ENCODE data around the gene PCDHGB6.
"Not testable (repeated sequence)": the region's sequence is repeated elsewhere in the genome, so short reads cannot be mapped to it uniquely, and the experiment has no call there.

Gene PCDHGB6

DNA sequence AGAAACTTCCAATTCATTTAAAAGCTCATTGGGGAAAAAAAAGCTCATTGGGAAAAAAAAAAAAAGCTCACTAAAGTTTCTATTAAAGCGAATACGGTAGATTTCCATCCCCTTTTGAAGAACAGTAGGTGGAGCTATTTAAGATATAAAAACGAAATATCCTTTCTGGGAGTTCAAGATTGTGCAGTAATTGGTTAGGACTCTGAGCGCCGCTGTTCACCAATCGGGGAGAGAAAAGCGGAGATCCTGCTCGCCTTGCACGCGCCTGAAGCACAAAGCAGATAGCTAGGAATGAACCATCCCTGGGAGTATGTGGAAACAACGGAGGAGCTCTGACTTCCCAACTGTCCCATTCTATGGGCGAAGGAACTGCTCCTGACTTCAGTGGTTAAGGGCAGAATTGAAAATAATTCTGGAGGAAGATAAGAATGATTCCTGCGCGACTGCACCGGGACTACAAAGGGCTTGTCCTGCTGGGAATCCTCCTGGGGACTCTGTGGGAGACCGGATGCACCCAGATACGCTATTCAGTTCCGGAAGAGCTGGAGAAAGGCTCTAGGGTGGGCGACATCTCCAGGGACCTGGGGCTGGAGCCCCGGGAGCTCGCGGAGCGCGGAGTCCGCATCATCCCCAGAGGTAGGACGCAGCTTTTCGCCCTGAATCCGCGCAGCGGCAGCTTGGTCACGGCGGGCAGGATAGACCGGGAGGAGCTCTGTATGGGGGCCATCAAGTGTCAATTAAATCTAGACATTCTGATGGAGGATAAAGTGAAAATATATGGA is 22.7 kb downstream of the PCDHGB6 start, which contains the start of gene PCDHGA12:
TSS of gene PCDHGA12 (plus strand) at position 176 of the 782 bp plus-strand sequence. CDS start at position 429, 253 bp downstream.
- DNase-seq (ENCODE audit: extremely low read depth, low read depth): peak; percentile 65
- H3K4me3 ChIP-seq (replicated peaks; ENCODE audit: low read depth, low read length): peak within 1 kb of the TSS; percentile 26
- TF ChIP-seq, protein P1, sequence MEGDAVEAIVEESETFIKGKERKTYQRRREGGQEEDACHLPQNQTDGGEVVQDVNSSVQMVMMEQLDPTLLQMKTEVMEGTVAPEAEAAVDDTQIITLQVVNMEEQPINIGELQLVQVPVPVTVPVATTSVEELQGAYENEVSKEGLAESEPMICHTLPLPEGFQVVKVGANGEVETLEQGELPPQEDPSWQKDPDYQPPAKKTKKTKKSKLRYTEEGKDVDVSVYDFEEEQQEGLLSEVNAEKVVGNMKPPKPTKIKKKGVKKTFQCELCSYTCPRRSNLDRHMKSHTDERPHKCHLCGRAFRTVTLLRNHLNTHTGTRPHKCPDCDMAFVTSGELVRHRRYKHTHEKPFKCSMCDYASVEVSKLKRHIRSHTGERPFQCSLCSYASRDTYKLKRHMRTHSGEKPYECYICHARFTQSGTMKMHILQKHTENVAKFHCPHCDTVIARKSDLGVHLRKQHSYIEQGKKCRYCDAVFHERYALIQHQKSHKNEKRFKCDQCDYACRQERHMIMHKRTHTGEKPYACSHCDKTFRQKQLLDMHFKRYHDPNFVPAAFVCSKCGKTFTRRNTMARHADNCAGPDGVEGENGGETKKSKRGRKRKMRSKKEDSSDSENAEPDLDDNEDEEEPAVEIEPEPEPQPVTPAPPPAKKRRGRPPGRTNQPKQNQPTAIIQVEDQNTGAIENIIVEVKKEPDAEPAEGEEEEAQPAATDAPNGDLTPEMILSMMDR (IDR thresholded peaks at IDR 0.05; ENCODE audit: low read depth, low read length, missing control alignments): peak; percentile 49

DNA sequence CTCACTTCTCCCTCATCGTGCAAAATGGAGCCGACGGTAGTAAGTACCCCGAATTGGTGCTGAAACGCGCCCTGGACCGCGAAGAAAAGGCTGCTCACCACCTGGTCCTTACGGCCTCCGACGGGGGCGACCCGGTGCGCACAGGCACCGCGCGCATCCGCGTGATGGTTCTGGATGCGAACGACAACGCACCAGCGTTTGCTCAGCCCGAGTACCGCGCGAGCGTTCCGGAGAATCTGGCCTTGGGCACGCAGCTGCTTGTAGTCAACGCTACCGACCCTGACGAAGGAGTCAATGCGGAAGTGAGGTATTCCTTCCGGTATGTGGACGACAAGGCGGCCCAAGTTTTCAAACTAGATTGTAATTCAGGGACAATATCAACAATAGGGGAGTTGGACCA is 23.5 kb downstream of the PCDHGB6 start:
- DNase-seq (ENCODE audit: extremely low read depth, low read depth): no peak
- TF ChIP-seq, protein P1 (IDR thresholded peaks at IDR 0.05; ENCODE audit: low read depth, low read length, missing control alignments): no peak
- H3K4me3 ChIP-seq (replicated peaks; ENCODE audit: low read depth, low read length): peak overlapping the region; percentile 26

DNA sequence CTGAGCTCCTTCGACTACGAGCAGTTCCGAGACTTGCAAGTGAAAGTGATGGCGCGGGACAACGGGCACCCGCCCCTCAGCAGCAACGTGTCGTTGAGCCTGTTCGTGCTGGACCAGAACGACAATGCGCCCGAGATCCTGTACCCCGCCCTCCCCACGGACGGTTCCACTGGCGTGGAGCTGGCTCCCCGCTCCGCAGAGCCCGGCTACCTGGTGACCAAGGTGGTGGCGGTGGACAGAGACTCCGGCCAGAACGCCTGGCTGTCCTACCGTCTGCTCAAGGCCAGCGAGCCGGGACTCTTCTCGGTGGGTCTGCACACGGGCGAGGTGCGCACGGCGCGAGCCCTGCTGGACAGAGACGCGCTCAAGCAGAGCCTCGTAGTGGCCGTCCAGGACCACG is 24.5 kb downstream of the PCDHGB6 start:
- not testable (repeated sequence) for DNase-seq (ENCODE audit: extremely low read depth, low read depth); H3K4me3 ChIP-seq (replicated peaks; ENCODE audit: low read depth, low read length)

DNA sequence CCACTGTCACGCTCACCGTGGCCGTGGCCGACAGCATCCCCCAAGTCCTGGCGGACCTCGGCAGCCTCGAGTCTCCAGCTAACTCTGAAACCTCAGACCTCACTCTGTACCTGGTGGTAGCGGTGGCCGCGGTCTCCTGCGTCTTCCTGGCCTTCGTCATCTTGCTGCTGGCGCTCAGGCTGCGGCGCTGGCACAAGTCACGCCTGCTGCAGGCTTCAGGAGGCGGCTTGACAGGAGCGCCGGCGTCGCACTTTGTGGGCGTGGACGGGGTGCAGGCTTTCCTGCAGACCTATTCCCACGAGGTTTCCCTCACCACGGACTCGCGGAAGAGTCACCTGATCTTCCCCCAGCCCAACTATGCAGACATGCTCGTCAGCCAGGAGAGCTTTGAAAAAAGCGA is 24.9 kb downstream of the PCDHGB6 start:
- not testable (repeated sequence) for DNase-seq (ENCODE audit: extremely low read depth, low read depth); H3K4me3 ChIP-seq (replicated peaks; ENCODE audit: low read depth, low read length)

DNA sequence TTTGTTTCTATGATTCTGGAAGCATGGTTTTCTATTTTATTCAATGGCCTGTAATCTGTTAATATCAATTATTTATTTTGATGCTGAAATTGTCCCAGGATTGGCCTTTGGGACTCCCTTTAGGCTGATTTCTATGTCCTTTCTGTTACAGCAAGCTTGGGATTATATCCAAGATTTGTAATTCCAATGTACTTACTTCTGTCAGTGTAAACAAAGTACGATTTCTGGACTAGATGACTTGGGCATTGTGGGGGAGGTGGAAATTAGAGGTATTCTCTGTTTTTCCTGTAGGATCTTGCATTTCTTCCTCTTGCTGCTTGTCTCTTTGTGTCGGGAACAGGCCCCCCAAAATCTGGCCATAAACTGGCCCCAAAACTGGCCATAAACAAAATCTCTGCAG is 26.2 kb downstream of the PCDHGB6 start:
- DNase-seq (ENCODE audit: extremely low read depth, low read depth): no peak
- TF ChIP-seq, protein P1 (IDR thresholded peaks at IDR 0.05; ENCODE audit: low read depth, low read length, missing control alignments): no peak
- no peak overlapping the region for H3K4me3 ChIP-seq (replicated peaks; ENCODE audit: low read depth, low read length)

DNA sequence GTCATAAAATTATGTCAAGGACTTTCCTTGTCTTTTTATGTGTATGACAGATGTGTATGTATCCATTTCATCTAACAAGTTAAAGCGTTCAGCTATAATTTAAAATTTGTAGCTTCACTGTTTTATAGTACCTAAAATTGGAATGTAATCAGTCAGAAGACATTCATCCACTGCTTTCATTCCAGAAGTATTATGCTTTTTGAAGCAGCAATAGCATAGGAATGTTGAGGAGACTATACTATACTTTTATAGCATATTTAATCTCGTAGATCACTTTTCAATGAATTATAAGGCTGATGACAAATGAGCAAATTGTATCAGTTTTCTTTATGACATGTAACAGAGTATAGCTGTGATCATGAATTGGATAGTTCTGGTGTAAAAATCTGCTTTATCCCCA is 29.4 kb downstream of the PCDHGB6 start:
- H3K4me3 ChIP-seq (replicated peaks; ENCODE audit: low read depth, low read length): no peak overlapping the region
- no peak for DNase-seq (ENCODE audit: extremely low read depth, low read depth)
- TF ChIP-seq, protein P1 (IDR thresholded peaks at IDR 0.05; ENCODE audit: low read depth, low read length, missing control alignments): no peak

DNA sequence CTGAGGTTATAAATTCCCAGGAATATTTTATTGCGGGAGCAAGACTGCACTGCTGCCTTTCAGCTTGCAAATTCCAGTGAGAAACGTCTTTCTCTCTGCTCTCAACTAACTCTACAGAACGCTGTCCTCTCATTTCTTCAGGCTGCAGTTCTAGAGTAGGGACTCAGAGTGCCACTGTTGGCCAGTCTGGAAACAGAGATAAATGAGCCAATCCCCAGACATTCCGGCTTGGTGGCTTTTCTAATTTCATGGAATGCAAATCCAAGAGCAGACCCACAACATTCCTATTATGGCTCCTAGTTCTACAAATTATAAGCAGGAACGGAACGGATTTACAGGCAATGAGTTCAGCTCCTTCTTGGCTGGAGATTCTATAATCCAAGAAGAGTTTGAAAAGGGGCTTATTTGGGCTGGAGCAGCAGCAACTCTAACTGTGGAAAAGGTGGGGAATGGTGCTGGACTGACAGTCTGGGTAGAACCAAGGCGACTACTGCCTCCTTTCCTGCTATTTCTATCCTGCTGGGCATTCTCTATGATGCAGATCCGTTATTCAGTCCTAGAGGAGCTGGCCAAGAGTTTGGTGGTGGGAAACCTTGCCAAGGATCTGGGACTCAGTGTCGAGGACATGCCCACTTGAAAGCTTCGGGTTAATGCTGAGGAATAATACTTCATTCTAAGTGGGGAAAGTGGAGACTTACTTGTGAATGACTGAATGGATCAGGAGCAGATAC is 31.8 kb downstream of the PCDHGB6 start:
- TF ChIP-seq, protein P1 (IDR thresholded peaks at IDR 0.05; ENCODE audit: low read depth, low read length, missing control alignments): no peak

More for the DNA sequence above, 31.8 kb downstream of the PCDHGB6 start:
- DNase-seq (ENCODE audit: extremely low read depth, low read depth): no peak
- no peak overlapping the region for H3K4me3 ChIP-seq (replicated peaks; ENCODE audit: low read depth, low read length)
